GOT3 (cell line): Measurements from ENCODE around the gene COBL.

Experiments used
- DNase-seq: peaks from one replicate; lab custom pipeline; 2025; ENCODE audit warnings: mixed read lengths; lab: John Stamatoyannopoulos, UW

The COBL gene

DNA sequence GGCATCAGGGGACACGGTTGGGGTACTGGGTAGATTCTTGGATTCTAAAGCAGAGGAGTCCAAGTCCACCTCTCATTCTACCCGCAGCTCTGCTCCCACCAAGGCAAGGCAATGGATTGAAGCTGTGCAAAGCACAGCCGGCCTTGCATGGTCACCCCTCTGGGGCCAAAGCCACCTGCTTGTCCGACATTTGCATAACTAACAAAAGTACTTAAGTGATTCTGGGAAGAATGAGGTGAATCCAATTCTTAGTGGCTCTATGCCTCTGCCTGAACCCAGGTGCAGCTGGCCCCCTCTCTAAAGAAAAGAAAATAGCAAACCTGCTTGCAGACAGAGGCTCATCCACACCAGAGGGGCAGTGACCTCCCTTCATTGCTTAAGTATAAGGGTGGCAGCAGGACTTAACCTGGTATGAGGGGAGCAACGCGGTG is 10.7 kb upstream of the COBL start:
- DNase-seq, result no peak

DNA sequence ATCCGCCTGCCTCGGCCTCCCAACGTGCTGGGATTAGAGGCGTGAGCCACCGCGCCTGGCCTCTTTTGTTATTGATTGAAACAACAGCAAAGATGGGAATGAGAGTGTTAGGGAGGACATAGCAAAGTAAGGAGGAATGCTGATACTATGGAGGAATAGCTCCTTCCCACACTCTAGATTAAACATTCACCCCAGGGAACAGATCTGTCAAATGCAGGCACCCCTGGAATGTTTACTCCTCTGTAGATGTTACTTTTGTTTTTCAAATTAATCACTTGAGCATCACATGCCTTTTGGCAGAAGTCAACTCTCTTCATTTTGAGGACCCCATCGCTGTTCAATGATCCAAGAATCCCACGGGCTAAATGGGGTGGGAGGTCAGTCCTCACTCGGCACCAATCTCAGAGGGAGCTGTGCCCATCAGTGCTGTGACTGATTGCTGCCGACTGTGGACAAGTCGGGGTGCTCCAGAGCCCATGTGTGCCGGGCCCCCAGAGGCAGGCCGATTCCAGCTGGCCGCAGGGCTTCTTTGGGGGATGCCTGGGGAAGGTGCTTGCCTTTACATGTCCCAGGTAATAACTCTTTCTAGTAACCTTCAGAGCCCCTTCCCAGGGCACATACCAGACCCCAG is 10.2 kb upstream of the COBL start:
- no peak for DNase-seq

DNA sequence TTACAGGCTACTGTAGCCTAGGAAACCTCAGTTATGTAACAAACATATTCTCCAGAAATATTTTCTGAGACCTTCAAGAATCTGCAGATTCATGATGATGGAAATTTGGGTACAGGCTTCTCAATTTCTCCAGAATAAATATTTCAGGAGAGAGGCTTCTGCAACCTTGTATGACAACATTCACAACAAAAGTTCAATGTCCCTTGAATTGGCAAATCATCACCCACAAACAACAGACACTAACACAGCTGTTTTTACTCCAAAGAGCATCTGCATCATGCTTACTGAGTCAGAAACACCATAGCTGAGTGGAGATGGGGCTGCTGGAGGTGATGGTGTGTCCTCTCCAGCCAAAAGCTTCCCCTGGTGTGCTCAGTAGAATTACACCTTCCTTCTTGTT is 9.3 kb upstream of the COBL start:
- no peak for DNase-seq

DNA sequence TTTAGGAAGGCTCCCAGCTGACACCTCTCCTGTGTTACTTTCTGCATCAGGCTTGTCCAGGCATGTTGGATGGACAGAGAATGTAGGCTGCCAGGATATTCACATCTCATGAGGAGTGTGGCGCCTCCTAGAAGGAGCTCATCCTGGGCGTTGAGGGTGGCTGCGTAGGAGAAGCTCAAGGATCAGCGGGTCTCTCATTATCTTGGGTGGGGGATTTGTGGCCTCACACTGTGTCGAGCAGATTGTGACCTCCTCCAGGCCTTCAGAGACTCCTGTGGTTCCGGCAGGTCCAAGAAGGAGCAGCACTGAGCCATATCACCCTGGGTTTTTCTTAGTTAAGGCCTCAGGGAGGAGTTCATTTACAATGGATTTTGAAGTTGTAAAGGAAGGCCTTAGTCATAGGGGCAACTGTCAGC is 8.7 kb upstream of the COBL start:
- no peak for DNase-seq

DNA sequence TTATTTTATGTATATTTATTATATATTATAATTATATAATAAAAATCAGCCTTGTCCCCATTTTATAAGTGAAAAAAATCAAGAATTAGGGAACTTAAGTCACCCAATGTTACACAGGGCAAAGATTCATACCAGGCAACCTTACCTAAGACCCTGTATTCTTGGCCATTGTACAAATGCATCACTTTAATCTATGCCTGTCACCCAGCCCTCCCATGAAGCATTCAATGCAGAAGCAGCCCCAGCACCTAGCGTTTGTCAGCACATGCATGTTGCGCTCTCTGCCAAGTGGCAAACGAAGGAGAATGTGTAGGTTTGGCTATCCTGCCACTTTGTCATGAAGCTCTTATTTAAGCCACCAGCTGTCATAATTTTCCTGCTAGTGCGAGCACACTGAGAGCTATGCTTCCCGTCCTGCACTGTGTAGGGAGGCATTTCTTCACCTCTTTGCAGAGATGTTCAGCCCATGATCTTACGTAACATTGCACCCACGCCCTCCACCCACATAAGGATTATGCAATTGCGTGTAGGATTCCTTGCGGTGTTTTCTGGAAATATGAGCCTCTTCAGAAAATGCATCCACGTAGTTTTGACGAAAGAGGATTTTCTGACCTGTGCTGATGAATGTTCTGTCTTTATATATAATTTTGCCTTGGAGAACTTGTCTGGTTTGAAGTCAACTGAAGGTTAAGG is 7.7 kb upstream of the COBL start:
- no peak for DNase-seq

DNA sequence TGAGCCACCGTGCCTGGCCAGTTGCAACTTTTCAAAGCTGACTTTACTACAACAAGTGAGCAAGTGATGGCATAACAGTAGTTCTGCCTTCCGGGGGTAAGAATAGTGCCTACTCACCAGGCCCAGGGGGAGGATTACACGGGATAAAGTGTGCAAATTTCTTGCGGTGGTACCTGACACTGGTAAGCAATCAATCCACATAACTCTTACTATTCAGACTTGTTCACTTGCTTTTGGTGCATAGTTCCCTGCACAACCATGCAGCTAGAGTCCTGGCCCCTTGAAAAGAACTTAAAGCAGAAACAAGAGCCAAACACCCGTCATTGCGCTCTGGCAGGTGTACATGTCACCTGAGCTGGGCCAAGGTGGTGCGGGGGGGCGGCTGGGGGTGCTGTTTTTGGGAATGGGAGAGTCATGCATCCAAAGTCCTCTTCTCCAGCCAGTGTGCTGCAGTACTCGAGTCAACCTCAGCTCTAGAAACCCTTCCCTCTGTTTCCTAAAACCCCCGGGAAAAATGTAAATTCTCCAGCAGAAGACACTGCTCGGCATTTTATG is 5.4 kb upstream of the COBL start:
- DNase-seq, result no peak

DNA sequence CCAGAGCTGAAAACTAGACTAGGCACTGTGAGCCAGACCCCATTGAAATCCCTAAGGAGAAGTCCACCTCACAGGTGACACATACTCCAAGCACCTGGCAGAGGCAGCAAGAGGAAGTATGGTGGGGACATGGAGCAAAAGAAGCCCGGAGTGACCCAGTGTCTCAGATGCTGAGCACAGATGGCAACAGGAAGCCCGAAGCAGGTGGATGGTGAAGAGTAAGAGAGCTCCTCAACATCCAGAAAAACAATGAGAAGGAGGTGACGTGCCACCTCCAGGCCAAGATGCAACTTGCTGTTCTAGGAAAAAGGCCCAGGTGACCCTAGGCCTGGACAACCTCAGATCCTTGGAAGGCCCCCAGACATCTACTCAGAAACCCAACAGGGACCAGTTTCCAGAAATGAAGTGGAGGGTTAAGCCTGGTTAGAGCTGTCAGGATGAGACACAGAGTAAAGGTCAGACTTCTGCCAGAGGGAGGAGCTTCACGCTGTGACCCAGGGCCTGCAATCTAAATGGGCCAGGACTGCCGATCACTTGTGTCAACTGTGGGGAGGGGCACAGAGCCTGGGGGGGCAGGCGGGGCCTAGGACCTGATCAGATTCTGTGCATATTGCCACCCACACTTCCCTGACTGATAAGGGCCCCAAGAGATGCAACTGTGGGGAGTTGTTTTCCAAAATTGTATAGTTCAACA is 2.4 kb upstream of the COBL start:
- no peak for DNase-seq

DNA sequence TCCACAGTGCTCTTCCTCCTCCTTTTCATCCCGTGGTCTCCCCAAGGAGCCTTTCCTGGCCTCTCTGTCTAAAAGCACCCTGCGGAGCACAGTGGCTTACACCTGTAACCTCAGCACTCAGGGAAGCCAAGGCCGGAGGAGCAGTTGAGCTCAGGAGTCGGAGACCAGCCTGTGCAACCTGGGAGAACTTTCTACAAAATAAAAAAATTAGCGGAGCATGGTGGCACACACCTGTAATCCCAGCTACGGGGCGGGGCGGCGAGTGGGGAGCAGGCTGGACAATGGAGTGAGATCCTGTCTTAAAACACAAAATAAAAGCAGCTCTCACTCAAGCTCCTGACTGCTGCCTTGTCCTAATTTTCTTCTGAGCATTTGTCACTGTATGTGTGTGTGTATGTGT is 1.4 kb upstream of the COBL start:
- no peak for DNase-seq

DNA sequence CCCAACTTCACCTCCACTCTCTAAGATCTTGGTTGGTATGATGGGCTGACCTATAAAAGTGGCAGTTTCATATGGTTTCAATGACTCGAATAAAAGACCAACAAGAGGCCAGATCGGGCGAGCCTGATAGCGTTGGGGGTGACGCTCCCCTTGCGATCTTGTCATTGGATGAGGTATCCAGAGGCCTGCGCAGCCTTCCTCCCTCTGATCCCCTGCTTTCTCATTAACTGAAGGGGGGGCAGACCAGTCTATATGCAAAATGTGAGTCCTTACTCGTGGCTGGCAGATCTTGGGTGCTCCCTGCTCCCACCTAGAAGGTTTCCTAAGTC is 937 bp upstream of the COBL start:
- DNase-seq, result no peak

DNA sequence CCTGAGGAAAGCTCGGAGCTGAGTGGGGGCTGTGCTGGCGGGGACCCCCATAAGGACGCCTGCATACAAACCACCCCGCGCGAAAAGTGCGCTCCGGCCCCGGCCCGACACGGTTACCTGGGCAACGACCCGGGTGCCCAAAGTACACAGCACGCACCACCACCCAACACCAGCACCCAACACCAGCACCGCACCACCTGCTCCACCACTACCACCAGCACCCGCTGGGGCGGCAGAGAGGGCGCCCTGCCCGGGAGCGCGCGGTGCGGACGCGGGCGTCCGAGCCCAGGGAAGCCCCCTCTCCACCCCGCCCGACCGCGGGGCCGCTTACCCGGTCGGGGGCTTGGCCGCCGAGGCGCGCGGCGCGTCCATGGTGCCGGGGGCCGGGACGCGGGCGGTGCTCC is 345 bp downstream of the COBL start:
- no peak for DNase-seq

DNA sequence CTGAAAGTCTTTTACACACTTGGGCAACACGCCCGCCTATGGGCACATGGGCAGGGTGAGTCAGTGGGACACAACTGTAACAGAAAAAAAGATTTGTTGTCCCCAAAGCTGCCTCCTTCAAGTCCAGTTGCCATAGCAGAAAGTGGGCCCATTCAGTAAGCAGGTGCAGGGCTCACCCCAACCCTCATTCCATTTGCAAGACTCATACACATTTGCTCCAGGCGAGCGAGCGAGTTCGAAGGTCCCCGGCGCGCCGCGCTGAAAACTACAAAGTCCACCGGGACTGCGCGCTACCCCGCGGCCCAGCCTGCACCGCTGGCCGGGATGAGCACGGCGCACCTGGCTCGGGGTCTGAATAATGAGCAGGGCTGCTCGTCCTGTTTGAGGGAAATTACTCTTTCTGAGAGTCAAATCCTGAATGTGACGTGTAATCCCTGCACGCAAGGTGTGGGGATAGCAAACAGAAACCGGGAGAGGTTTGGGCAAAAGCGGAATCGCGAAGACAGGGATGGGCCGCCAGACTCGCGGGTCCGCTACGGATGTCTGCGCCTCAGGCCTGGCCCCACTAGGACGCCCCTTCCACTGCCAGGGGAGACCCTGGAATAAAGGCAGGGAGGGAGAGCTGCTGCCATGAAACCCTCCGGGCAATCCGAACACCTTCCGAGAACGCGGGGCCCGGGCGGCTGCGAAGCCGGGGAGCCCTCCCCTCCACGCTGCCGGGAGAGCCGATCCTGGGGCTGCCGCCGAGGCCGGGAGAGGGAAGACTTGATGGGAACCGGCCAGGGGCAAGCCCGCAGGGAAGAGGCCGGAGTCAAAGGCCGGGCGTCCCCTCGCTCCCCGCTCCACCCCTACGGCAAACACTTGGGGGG is 982 bp downstream of the COBL start:
- DNase-seq, result no peak

DNA sequence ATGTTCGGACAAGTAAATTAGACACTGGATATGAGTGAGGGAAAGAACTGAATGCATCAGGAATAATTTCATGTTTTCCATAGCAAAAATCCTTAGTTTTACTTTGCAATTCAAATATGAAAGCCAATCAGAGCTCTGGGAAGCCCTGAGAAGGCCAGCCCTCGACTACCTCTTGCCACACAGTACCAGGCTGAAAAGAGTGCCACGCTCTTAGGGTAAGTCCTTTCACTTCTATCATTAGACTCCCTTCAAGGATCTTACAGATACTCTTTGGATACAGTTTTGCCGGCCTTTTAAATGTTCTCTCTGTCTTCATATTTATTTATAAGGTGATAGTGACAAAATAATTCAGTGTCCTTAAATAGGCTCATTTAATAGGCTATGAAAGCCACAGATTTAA is 1.9 kb downstream of the COBL start:
- DNase-seq, result no peak

DNA sequence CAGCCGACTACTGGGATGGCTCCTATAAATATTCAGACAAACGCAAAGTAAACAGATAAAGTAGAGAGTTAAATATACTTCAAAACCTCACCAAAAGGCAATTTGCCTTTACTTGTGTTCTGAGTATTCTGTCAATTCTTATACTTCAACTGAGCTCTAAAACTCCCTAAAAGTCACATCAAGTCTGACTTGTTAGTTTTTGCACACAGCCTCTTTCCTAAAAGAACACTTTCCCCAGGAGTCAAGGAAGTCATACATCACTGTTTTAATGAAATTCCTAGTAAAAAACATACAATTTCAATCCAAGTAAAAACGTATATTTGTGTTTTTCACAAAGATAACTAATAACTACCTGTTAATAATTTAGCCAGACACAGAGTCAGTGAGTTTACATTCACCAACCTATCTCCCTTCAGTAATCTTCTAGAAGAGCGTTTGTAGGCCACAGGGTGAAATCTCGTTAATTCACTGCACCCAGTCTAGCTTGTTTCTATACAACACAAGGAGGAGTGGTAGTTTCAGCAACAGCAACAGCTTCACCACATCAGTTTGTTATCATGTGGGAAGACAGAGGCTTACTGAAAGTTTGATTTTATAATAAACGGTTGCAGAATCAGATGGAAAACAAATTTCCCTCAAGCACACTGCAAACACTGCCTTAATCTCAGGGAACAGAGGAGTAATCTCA is 2.7 kb downstream of the COBL start:
- no peak for DNase-seq

DNA sequence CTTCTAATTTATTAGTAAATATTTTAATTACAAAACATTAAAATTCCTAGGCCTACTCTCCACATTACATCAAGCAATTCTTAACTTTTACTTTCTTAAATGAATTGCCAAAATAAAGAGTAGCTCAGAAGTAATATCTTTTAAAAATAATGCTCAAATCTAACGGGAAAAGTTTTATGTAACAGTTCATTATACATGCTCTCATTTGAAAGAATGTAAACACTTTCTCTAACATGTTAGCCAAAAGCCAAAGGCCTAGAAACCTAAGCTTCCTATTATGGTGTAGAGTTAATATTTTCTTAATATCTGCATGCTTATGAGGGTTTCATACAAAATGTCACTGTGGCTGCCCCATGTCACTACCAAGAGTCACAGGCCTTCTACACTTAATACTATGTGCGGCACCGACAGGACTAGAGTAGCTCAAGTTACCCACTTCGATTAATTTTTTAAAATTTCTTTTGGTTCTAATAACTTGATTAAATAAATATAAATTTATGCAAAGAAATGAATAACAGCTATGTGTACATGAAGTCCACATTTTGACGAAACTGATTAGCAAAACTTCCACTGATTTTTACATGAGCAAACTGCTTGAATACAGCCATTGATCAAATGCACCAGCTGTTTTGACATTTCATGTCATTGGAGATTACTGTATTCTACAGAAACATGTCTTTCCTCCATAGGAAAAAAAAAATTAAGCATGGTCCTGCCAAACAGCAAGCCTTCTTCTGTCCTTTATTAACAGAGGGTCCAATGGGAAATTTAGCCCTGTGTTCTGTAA is 3.5 kb downstream of the COBL start:
- DNase-seq, result no peak

DNA sequence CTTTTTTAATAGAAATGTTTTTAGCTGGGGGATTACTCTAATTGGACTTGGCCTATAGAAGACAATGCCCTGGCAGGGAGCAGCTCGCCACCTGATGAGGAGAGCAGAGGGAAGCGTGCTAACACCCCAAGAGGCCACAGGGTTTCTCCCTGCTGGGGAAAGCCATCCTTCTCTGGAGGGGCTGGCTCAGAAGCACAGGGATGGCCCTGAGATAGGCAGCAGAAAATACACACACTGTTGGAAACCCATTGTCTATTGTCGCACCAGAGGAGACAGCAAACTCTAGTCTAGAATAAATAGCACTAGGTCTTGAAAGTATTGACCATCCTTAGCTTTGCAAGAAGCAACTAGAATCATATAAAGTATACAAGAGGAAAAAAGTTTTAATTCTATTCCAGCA is 5.4 kb downstream of the COBL start:
- no peak for DNase-seq

DNA sequence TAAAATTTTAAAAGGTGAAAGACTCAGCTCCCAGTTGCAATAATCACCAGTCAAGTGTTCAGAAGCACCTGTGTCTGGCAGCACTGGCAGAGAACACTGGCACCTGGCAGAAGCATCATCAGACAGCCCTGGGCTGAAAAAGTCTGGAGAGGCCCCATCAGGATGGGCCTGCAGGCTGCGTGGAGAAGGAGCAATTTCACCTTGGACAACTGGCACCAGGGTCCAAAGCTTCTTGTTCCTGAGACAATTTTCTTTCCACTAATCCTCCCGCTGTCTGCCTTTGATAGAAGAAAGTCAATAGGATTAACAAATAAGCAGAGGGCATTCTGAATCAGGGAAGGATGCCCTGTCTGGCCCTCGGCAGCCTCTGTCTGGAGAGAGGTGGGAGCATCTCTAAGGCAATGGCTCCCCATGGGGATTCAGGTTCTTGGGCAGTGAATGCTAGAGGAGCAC is 6.5 kb downstream of the COBL start:
- DNase-seq, result no peak

DNA sequence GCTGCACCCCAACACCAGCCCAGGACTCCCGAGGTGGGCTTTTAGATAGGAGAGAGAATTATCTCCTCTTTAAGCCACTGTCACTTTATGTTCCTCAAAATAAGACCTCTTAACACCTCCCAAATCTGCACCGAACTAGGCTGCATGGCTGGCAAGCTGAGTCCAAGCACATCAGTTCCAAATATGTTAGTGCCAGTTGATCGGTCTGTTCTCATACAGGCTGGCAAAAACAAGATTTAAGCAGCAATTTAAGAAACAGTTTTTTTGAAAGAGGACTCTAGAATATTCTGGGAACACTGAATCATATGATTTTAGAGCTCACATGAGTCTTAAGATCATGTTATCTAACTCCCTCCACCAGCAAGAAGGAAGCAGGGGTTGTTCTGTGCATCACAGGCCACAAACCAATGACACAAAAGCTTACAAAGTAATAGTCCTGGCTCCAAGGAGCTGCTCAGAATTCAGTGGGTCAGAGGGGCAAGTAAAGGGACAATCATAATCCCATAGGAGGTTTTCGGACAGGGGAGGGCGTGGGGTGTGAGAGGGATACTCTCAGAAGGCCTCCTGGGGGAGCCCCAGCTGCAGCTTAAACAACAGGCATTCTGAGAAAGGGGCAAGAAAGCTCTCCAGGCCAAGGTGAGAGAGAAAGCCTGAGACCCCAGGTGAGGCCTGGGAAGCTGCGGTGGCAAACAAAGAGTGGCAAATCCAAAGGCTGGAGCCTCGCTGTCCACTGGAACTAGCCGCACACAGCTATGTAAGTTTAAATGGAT is 7.1 kb downstream of the COBL start:
- DNase-seq, result no peak

DNA sequence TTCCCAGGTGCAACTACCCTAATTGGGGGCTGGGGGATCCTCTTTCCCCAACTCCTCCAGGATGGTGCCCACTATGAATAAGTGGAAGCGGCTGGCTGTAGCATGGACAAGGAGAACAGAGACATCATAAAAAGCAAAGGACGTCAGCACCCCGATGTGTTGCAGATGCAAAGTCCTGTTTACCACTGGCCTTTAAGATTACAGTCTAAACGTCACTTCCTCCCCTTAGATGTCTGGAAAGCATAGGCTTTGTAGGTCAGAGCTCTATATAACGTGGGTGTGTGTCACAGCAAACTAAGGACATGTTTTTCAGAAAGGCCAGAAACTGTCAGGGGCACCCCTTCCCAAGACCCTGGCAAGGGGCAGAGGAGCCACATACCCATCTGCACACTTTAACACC is 7.9 kb downstream of the COBL start:
- DNase-seq, result no peak

DNA sequence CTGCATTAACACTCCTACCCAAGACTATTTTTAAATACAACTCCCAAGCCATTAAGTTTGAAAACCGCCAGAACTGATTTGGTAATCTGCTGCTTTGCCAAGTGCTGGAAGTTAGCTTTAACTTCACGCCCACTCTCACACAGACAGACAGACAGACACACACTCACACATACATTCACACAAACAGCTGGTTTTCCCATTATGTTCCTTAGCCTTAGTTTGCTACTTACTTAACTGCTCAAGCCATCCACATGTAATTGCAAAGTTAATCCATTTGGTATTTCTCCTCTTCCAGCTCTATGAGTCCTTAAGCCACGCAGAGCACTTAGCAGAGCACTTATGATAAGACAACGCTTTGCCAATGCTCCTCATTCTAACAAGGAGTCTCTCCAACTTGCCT is 8.3 kb downstream of the COBL start:
- no peak for DNase-seq

DNA sequence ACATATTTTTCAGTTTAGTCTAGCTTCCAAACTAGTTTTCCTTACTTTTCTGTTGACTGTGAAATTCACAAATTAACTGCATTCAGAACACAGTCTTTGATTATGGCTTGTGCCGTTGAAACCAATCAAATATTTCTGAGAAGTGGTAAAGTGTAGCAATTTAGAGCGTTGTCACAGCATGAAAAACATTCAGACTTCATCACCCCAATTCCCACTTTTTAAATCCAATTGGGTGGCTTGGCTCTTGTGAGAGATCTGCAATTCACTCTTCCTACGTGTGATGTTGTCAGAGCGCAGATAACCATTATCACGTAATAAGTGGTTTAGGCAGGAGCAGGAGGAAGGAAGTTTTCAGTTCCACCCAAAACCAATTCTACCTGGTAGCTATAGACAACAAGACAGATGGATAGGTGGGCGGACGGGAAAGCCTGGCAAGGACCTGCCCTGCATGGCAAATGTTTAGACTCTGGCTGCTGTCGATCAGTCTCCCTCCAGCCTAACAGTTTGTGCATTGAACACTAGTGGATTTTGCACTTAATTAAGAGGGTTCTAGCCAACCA is 8.9 kb downstream of the COBL start:
- DNase-seq, result no peak
